DOHH2 (cell line): Measurements from ENCODE around the gene ZNF675.

ENCODE experiments used
- CTCF ChIP-seq: fragments of 200-600 bp; sonication (generic); IDR thresholded peaks from one replicate; pipeline ENCODE4 v1.5.1; 2014; ENCODE audit warnings: antibody characterized with exemption, mild to moderate bottlenecking, low read depth, low read length; ENCODE audit not compliant: poor library complexity, severe bottlenecking
- EZH2phosphoT487 ChIP-seq: fragments of 200-600 bp; sonication (generic); IDR thresholded peaks from 2 replicates; pipeline ENCODE4 v1.6.1; 2017; ENCODE audit warnings: borderline replicate concordance, mild to moderate bottlenecking, antibody characterized with exemption, low read length, moderate library complexity, mixed read lengths

DNA sequence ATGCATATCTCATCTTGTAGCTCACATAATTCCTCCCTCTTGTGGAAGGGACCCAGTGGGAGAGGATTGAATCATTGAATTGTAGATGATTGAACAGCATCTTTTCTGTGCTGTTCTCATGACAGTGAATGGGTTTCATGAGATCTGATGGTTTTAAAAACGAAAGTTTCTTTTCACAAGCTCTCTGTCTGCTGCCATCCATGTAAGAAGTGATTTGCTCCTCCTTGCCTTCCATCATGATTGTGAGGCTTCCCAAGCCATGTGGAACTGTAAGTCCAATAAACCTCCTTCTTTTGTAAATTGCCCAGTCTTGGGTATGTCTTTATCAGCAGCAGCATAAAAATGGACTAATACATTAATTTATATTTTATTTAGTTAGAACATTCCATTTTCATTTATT, 19.6 kb upstream of the ZNF675 start:
- no peak for TF ChIP-seq EZH2phosphoT487
- TF ChIP-seq CTCF: no peak
